ENCODE data around the gene SLC49A4.

GRCh38 chr3:122858373-122858772, 63.5 kb downstream of the SLC49A4 start:
- peak; percentile 61 for TF ChIP-seq CTCF (IDR thresholded peaks at IDR 0.05; ENCODE audit: poor library complexity)
- TF ChIP-seq EZH2 (IDR thresholded peaks at IDR 0.05; ENCODE audit: borderline replicate concordance): no peak
- TF ChIP-seq EZH2phosphoT487 (IDR thresholded peaks at IDR 0.05; ENCODE audit: low read depth, severe bottlenecking, unreplicated experiment): no peak

All from hepatocyte (in vitro differentiated cells).